Stomach (tissue), 4 donors: ENCODE data around the gene OR10R2.

ENCODE experiments used
- EP300 ChIP-seq: sonication (generic); formaldehyde crosslinking; IDR thresholded peaks from one replicate; pipeline ENCODE4 v1.6.1; 2017; ENCODE audit warnings: antibody characterized with exemption
- POLR2A ChIP-seq, 4 donors: fragments of 450-650 bp; IDR thresholded peaks; one replicate each; pipeline ENCODE4 v1.6.1; 2016; ENCODE audit warnings: antibody characterized with exemption in 4 of 4, control low read depth in 2 of 4, mild to moderate bottlenecking in 1 of 4, moderate library complexity in 1 of 4
- TF ChIP-seq, protein P1 (sequence below), 7 experiments: fragments of 450-650 bp in 4 of 7; fragments of 200-600 bp in 3 of 7; sonication (generic) in 3 of 7; IDR thresholded peaks; one replicate each; pipeline ENCODE4 v1.5.1; 2016 to 2019; ENCODE audit warnings: antibody characterized with exemption in 7 of 7, control low read depth in 2 of 7, mild to moderate bottlenecking in 1 of 7

DNA sequence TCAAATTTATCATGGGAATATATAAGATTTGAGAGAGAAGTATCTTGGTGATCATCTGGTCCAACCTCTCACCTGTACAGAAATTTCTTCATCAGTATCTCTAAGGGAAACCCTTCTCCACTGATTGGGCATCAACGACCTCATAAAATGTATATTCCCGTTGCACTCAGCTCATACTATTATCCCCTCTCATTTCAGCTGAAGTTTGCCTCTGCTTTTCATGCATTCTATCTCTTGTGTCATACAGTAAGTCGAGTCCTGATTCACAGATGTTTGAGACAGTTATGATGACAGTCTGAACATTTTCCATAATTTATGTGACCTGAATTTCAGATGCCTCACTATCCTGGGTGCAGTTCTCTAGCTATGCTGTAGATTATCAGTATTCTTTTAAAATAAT, 21.0 kb downstream of the OR10R2 start:
- TF ChIP-seq POLR2A (IDR thresholded peaks at IDR 0.05), result no peak
- TF ChIP-seq EP300, result no peak
- TF ChIP-seq, protein P1, sequence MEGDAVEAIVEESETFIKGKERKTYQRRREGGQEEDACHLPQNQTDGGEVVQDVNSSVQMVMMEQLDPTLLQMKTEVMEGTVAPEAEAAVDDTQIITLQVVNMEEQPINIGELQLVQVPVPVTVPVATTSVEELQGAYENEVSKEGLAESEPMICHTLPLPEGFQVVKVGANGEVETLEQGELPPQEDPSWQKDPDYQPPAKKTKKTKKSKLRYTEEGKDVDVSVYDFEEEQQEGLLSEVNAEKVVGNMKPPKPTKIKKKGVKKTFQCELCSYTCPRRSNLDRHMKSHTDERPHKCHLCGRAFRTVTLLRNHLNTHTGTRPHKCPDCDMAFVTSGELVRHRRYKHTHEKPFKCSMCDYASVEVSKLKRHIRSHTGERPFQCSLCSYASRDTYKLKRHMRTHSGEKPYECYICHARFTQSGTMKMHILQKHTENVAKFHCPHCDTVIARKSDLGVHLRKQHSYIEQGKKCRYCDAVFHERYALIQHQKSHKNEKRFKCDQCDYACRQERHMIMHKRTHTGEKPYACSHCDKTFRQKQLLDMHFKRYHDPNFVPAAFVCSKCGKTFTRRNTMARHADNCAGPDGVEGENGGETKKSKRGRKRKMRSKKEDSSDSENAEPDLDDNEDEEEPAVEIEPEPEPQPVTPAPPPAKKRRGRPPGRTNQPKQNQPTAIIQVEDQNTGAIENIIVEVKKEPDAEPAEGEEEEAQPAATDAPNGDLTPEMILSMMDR (IDR thresholded peaks at IDR 0.05), result no peak
